ENCODE results near the gene PCLO.

DNA sequence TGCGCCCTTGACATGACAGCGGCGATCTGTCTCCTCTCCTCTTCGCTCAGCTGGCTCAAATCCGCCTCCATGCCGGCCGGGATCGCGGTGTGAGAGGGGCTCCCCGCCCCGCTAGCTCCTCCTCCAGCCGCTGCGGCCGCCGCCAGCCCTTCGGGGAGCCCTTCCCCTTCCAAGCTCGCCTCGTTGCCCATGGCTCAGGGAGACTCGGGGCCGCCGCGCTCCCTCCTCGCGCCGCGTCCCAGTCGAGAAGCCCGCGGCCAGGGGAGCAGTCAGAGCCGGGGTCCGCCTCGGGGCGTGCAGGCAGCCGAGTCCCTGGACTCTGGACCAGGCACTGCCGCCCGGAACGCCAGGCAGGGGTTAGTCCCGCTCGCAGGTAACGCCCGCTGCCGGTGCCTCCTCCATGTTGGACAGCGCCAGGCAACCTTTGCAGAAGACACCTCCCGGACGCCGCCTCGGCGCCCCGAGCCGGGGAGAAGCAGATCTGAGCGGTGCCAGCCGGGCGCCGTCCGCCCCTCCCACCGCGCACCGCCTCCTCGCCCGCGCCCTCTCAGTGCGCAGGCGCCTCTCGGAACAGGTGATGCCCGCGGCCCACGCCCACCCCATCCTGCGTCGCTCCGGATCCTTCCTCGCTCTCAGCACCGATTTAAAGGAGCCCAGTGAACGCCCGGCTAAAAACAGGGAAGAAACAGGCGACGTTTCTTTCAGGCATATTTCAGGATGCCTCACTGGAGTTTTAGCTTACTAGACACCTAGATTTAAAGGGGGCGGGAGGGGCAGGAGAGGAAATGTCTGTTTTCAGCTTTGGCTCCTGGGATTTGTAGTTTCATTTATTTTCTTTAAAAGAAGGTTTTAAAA is at the start of gene PCLO:
- TF ChIP-seq RAD21 (IDR thresholded peaks at IDR 0.05) (no peak), GABPA (IDR thresholded peaks at IDR 0.05 in 1 of 2, conservative IDR thresholded peaks at IDR 0.05 in 1 of 2) (no peak), CTCF (IDR thresholded peaks at IDR 0.05; ENCODE audit: low read depth, low read length, missing input control) (no peak)

Data from liver (tissue), 3 donors.